Lung (tissue), 12 donors: ENCODE measurements around the gene LENEP. TPM values are rescaled to one million over a fixed set of nuclear protein-coding genes. Genes with fewer than 3 reads are reported as not detected.
A peak's percentile ranks its signal among the peaks of the same experiment; 100 is the strongest.

Experiments used
- ATAC-seq: fragments of 200-7000 bp; cut with Tn5 transposase; one replicate; pipeline ENCODE4 v1.9.1; 2020; ENCODE audit warnings: moderate number of reproducible peaks; ENCODE audit not compliant: insufficient read depth, low FRiP score
- DNase-seq, 3 donors: peaks; one replicate each; pipeline ENCODE4 v3.0.0-alpha.2; 2013 to 2017
- H3K27ac ChIP-seq, 2 donors: one replicate each; pipeline ENCODE4 v1.5.1; 2013; ENCODE audit warnings: mild to moderate bottlenecking in 2 of 2, moderate library complexity in 2 of 2, control low read depth in 1 of 2, inconsistent platforms in 1 of 2, low read depth in 1 of 2, low read length in 1 of 2
- H3K27me3 ChIP-seq, 3 donors: one replicate each; pipeline ENCODE4 v1.5.1; 2013; ENCODE audit warnings: low read length in 2 of 3; ENCODE audit not compliant: control insufficient read depth in 3 of 3, insufficient read depth in 3 of 3
- H3K36me3 ChIP-seq, 4 donors: one replicate each; pipeline ENCODE4 v1.5.1; 2013; ENCODE audit warnings: low read length in 4 of 4, mild to moderate bottlenecking in 1 of 4, moderate library complexity in 1 of 4; ENCODE audit not compliant: control insufficient read depth in 4 of 4, insufficient read depth in 4 of 4
- H3K4me1 ChIP-seq, 5 donors: one replicate each; pipeline ENCODE4 v1.5.1; 2013; ENCODE audit warnings: low read length in 5 of 5, mild to moderate bottlenecking in 2 of 5, moderate library complexity in 1 of 5; ENCODE audit not compliant: control insufficient read depth in 5 of 5, insufficient read depth in 5 of 5
- H3K4me3 ChIP-seq: one replicate; pipeline ENCODE4 v1.5.1; 2013; ENCODE audit warnings: mild to moderate bottlenecking, control low read depth, moderate library complexity
- H3K9ac ChIP-seq, 2 donors: one replicate each; pipeline ENCODE4 v1.5.1; 2013; ENCODE audit warnings: low read length in 2 of 2, control low read depth in 1 of 2; ENCODE audit not compliant: insufficient read depth in 1 of 2
- H3K9me3 ChIP-seq, 4 donors: one replicate each; pipeline ENCODE4 v1.5.1; 2013; ENCODE audit warnings: low read length in 3 of 4, mild to moderate bottlenecking in 1 of 4, moderate library complexity in 1 of 4; ENCODE audit not compliant: control insufficient read depth in 4 of 4, insufficient read depth in 3 of 4
- WGBS, 2 donors: extraction: QIAGEN DNeasy Blood & Tissue Kit; methylation state at CpG; one replicate each; pipeline ENCODE4 v1.1.7; 2013; 5-methylcytosine and 5-hydroxymethylcytosine counted together
- polyA plus RNA-seq, 2 donors: library from polyadenylated mRNA; stranded (reverse); fragments of 200-250 nt; gene quantifications; one replicate each; pipeline ENCODE4 v1.2.1, GENCODE V29; 2013
- total RNA-seq, 2 donors: library from RNA; depleted of rRNA in 1 of 2; stranded (reverse); fragments of >200 nt in 1 of 2; gene quantifications; one replicate each; pipeline ENCODE4 v1.2.1, GENCODE V29; 2014 to 2021
- TF ChIP-seq, protein P1 (sequence below): IDR thresholded peaks from 2 replicates; pipeline ENCODE4 v1.5.1; 2012; ENCODE audit warnings: mild to moderate bottlenecking; ENCODE audit errors: control extremely low read depth, extremely low read depth
- donor health status: control.
- donor health status: control.
- donor health status: Bipolar disorder and iron deficiency.
- donor health status: healthy.
- donor health status: DM: yes; HTN: yes; CAD: no.

LENEP gene
- total and polyA plus RNA-seq, 4 donors, result 0.31 to 0.89 TPM; not detected in 2

DNA sequence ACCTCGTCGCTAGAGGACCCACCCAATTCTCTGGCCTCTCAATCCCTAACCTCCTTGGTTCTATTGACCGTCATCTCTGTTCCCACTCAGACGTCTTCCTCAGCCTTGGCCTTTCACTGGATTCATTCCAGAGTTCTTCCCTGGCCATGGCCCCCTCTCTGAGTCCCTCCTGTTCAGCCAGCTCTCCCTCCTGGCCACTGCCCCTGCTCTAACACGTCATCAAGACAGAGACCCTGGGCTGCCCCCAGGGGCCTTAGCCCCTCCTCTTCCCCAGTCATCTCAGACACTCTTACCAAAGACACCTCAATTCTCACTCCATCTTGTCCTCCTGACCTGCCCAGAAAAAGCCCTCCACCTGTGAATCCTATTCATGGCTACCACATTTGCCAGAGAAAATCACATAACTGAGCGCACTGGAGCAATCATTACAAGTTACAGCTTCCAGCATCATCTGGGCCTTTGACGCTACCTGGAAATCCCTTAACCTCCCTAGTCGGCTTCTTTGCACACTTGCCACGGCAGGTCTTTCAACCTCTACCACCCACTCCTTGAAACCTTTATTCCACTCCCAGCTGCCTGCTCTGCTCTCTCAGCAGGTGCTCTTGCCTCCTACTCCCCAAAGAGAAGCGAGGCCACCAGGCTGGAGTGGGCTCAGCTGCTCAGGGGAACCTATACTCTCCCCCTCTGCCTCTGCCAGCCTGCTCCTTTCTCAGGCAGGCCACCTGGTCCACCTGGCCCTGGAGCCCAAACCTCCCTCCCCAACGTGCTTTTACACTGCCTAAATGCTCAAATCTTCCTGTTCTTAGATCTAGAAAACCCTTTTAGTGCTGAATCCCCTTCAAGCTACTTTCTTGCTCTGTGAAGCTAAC is 26.2 kb downstream of the LENEP start:
- Histone ChIP-seq H3K36me3 (peaks cover 0 to 23% (median 0%) of the 10 kb centered on the region in 4 donors), H3K27ac (no peak overlapping the region), H3K9ac (no peak overlapping the region), H3K4me1 (peaks cover 0 to 10% (median 4%) of the 10 kb centered on the region in 5 donors), H3K9me3 (no peaks in the 10 kb centered on the region), H3K4me3 (no peak overlapping the region), H3K27me3 (no peaks in the 10 kb centered on the region)
- no peak for ATAC-seq
- 79 to 88% methylated on average over 11 of the region's 11 CpGs for WGBS, 2 donors
- TF ChIP-seq, protein P1, sequence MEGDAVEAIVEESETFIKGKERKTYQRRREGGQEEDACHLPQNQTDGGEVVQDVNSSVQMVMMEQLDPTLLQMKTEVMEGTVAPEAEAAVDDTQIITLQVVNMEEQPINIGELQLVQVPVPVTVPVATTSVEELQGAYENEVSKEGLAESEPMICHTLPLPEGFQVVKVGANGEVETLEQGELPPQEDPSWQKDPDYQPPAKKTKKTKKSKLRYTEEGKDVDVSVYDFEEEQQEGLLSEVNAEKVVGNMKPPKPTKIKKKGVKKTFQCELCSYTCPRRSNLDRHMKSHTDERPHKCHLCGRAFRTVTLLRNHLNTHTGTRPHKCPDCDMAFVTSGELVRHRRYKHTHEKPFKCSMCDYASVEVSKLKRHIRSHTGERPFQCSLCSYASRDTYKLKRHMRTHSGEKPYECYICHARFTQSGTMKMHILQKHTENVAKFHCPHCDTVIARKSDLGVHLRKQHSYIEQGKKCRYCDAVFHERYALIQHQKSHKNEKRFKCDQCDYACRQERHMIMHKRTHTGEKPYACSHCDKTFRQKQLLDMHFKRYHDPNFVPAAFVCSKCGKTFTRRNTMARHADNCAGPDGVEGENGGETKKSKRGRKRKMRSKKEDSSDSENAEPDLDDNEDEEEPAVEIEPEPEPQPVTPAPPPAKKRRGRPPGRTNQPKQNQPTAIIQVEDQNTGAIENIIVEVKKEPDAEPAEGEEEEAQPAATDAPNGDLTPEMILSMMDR, result no peak
- no peak for DNase-seq

DNA sequence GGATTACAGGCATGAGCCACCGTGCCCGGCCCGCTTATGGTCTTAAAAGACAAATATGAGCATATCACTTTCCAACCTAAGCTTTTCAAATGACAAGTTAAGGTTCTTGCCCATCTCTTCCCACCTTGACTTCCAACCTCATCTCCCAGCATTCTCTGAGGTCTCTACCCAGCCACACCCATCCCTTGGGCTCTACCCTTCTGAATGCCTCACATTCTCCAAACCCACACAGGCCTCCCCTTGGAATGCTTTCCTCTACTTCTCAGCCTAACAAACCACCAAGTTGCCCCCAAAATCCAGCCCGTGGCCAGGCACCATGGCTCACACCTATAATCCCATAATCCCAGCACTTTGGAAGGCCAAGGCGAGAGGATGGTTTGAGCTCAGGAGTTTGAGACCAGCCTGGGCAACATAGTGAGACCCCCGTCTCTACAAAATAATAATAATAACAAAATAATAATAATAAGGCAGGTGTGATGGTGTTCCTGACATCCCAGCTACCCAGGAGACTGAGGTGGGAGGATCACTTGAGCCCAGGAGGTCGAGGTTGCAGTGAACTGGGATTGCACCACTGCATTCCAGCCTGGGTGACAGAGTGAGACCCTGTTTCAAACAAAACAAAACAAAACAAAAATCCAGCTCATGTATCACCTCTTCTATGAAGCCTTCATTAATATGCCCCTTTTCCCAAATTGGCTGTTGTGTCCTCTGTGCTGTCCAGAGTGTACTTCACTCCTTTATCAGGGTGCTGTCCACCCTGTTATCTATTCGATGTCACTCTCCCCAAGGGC is 28.9 kb downstream of the LENEP start:
- DNase-seq, result no peak
- Histone ChIP-seq H3K4me1 (peaks cover 0 to 6% (median under 1%) of the 10 kb centered on the region in 5 donors), H3K9ac (no peak overlapping the region), H3K4me3 (no peak overlapping the region), H3K27ac (peak overlapping the region in 1 of 2 donors; percentile 43), H3K36me3 (peaks cover 0 to 2% (median 0%) of the 10 kb centered on the region in 4 donors), H3K9me3 (no peaks in the 10 kb centered on the region), H3K27me3 (no peaks in the 10 kb centered on the region)
- no peak for ATAC-seq
- WGBS, 2 donors, result 81 to 82% methylated on average over 8 of the region's 8 CpGs
- TF ChIP-seq, protein P1, result no peak

DNA sequence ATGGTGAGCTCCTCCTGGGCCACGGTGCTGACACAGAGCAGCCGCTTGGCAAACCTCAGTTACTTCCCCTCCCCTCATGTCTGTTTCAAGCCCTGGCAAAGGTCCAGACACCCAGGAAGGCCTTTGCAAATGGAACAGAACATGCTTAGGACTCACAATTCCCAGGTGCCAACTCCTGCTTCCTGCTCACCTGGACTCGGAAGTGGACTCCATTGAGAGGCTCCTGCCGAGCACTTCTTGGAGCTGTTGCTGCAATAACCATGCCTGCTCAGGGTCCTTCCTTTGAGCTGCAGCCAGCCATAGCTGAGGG is 29.5 kb downstream of the LENEP start:
- DNase-seq, result no peak

More for the DNA sequence above, 29.5 kb downstream of the LENEP start:
- no peaks in the 10 kb centered on the region for H3K27me3 ChIP-seq
- peaks cover 0 to 2% (median 0%) of the 10 kb centered on the region in 4 donors for H3K36me3 ChIP-seq
- peak overlapping the region in 1 of 2 donors; percentile 43 for H3K27ac ChIP-seq
- H3K4me3 ChIP-seq, result no peak overlapping the region
- H3K9me3 ChIP-seq, result no peaks in the 10 kb centered on the region
- 51 to 54% methylated on average over 4 of the region's 4 CpGs for WGBS, 2 donors
- no peak for ATAC-seq
- no peak overlapping the region for H3K9ac ChIP-seq
- TF ChIP-seq, protein P1, result no peak
- H3K4me1 ChIP-seq, result peaks cover 0 to 1% (median 0%) of the 10 kb centered on the region in 5 donors
